Posterior cingulate gyrus (tissue), 11 donors: Measurements from ENCODE around the gene GRID1.
A peak's percentile ranks its signal among the peaks of the same experiment; 100 is the strongest.

Experiments used
- DNase-seq, 10 donors: peaks; one replicate each; pipeline versions ENCODE4 v3.0.0 to v3.0.0-alpha.2; 2020 to 2021; ENCODE audit warnings: mixed read lengths in 3 of 10
- intact Hi-C: fragments of 100-400 bp; cut with DNase I; formaldehyde crosslinking; loops from one replicate; pipeline ENCODE4 v1.15.1; 2023

GRID1 gene

GRCh38 chr10:85657476-85658113, 709.0 kb downstream of the GRID1 start:
- no peak for DNase-seq

GRCh38 chr10:85655411-85655810, 711.2 kb downstream of the GRID1 start:
- intact Hi-C loops, result no loop called here
- no peak for DNase-seq

More at GRCh38 chr10:85657476-85658113, 709.0 kb downstream of the GRID1 start:
- intact Hi-C loops, result no loop called here

DNA sequence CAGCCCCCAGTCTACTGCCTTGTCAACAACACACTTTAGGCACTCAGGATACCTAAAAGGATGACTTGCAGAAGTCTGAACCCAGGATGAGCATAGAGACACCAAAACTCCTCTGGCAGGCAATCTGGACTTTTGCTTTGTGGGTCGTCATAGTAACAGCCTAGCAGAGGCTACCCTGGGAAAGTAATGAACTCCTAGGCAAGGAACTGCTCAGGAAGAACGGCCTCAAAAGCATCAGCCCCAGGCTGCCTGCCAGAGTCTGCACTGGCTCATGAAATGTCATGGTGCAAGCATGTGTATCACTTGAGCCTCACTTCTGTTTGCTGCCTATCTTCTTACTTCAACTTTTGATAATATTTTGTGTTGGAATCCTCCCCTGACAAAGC, 715.1 kb downstream of the GRID1 start:
- intact Hi-C loops, result no loop called here
- DNase-seq, result peak in 2 of 10 donors; percentile 71 to 87

GRCh38 chr10:85650791-85651496, 715.7 kb downstream of the GRID1 start:
- DNase-seq, result no peak
- intact Hi-C loops, result no loop called here

DNA sequence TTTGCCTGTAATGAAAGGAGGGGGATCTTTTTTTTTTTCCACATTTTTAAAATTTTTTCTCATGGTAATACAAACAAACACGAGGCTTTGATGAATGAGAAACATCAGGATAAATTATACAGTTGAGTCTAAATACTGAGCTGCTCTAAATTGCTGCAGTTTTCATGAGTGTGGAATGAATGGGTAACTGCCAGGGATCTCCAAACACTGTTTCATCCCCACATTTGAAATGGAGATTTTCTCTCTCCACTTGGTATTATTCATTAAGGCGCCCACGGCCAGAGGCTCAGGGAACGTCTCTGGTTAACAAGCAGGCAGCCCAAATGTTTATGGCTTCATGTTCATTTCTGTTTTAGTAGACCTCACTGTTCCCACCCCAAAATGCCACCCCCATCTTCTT, 717.1 kb downstream of the GRID1 start:
- no peak for DNase-seq
- intact Hi-C loops, result no loop called here

DNA sequence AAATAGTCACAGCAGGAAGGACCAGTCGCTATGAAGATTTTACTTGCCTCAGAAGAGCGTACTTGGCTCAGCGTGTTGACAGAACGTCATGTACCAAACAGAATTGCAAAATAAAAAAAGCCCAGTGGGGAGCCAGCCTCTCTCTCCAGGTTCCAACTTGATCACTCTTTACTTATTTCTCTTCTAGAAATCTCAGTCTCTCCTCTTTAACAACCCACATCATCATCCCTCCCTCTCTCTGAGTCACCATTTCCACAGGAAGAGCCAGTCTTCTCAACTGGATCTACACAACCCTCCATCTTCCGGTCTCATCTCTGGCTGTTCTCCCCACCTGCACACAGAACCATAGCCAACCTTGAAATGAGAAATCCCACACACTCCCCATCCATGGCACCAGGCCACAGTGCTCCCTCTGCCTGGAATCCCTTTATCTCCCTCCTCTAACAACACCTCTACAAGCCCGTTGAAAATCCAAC, 718.3 kb downstream of the GRID1 start:
- DNase-seq, result peak in 5 of 10 donors; percentile 41 to 75 (median 46)
- intact Hi-C loops, result no loop called here

- intact Hi-C loops, result no loop called here
- no peak for DNase-seq
Observed at GRCh38 chr10:85647741-85648140, 718.9 kb downstream of the GRID1 start.

- intact Hi-C loops, result no loop called here
- peak in 1 of 10 donors; percentile 39 for DNase-seq
Observed at GRCh38 chr10:85645926-85646711, 720.5 kb downstream of the GRID1 start.

DNA sequence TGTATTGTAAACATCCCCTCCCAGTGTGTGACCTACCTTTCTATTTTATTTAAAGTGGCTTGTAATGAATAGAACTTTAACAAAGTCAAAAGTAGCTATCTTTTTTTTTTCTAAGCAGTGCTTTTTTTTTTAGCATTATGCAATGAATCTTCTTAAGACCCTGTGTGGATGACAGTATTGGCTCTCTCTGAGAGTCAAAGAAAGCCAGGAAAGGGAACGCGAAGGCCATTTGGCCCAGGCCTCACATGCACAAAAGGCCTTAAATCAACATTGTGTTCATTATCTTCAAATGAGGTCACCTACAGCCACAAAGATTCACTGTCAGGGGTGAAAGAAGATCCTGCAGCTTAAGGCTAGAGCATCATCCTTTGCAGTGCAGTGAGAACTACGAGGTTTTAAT, 721.5 kb downstream of the GRID1 start:
- no peak for DNase-seq
- intact Hi-C loops, result no loop called here

- no peak for DNase-seq
- intact Hi-C loops, result no loop called here
Observed at GRCh38 chr10:85643845-85644525, 722.6 kb downstream of the GRID1 start.

- DNase-seq, result no peak
Observed at GRCh38 chr10:85643171-85643844, 723.3 kb downstream of the GRID1 start.

DNA sequence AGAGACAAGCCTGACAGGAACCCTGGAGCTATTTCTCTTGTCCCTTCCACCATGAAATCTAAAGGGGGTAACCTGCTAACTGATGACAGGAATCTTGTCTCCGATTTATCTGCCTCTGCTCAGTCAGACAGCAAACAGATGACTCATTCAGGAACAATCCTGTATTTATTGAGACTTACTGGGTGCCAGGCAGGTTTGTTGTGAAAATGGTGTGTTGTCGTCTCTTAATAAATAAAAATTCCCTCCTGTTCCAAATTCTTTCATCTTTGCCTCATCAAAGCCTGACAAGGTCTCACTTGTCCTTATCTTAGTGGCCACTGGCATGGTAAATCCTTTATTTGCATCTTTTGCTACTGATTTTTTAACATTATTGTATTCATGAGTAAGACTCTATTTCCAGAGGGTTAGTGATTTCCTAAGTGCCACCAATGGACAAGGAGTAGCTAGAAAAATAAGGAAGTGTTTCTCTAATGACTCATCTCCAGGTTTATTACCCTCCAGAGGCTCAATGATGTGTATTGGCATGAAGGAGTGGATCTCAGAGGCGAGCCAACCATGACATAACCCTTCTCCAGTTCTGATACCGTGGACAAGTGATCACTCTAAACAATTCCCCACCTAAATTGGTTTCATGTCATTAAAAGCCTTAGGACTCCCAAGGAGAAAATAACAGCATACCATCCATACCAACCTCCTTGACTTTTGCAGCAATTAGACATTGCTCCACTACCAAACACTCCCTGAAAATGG, 724.0 kb downstream of the GRID1 start:
- intact Hi-C loops, result no loop called here
- no peak for DNase-seq

More at GRCh38 chr10:85643171-85643844, 723.3 kb downstream of the GRID1 start:
- intact Hi-C loops, result no loop called here

DNA sequence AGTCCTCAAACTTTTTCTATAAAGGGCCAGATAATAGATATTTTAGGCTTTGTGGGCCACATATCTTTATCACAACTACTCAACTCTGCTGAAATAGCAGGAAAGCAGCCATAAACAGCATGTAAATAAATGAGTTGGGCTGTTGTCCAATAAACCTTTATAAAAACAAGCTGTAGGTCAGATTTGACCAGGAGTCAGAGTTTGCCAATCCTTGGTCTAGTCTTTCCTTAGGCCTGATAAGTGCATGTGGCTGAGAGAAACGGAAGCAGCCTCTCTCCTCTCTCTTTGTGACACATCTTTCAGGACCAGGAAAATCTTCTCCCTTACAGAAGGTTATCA, 724.5 kb downstream of the GRID1 start:
- DNase-seq, result no peak
- intact Hi-C loops, result no loop called here

GRCh38 chr10:85641479-85642009, 725.1 kb downstream of the GRID1 start:
- intact Hi-C loops, result no loop called here
- DNase-seq, result no peak

DNA sequence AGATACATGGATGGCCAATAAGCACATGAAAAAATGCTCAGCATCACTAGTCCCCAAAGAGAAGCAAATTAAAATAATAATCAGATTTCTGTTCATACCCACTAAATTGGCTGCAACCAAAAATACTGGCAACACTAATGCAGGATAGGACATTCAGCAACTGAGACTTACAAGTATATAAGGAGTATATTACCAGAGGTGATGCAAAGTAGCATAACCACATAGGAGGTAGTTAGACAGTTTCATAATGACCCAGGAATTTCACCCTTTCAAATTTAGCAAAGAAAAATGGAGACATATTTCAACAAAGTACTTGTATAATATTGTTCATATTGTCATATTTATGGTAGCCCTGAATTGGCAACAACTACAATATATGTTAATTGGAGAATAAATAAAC, 727.8 kb downstream of the GRID1 start:
- no peak for DNase-seq
- intact Hi-C loops, result no loop called here

DNA sequence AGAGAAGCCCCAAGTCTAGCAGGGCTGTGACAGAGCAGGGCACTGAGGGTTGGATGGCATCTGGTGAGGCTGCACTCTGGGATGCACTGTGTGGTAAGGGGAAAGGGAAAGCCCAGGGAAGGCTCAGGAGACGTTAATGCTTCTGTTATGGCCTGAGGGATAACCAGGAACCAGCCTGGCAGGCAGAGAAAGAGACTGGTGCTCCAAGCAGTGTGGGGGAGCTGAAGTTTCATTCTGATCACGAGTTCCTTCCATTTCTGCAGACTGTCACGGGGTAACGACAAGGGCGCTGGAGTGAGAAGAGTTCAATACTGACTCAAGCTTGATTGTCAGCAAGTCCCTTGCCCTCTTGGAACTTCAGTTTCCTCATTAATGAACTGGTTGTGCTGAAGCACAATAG, 730.9 kb downstream of the GRID1 start:
- no peak for DNase-seq
- intact Hi-C loops, result no loop called here

DNA sequence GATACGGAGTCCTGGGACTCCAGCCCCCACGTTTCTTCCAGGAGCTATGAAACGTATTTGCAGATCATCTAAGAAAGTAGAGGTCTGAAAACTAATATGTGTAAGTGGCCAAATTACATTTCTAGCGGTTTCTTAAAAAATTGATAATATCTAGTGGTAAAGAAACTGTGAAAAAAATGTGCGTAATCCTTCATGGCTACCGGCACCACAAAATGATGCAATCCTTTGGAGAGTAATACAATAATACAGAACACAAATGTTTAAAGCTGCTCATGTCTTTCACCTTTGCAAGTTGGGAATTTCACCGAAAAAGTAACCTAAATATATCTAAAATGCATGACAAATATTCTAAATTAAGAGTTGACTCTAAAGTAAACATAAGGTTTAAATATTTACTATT, 742.1 kb downstream of the GRID1 start:
- intact Hi-C loops, result no loop called here
- no peak for DNase-seq

DNA sequence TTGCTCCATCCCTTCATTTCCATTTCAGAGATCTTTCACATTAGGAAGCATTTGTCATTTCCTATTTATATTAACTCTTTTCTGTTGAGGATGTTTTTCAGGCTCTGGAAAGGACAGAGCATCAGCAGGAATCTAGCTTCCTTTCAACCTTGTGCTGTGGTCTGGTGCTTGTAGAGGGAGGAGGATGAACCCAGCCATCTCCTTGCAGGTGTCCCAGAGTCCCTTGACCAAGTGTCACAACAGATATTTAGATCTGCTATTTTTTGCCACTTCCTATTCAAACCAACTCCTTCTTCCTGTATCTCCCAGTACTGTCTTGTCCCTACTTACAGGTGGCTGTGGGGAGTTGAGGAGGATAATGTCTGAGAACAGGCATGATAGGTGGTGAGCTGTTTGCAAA, 742.8 kb downstream of the GRID1 start:
- DNase-seq, result no peak
- intact Hi-C loops, result no loop called here

- intact Hi-C loops, result no loop called here
- no peak for DNase-seq
Observed at GRCh38 chr10:85623342-85623741, 743.3 kb downstream of the GRID1 start.
